ENCODE measurements around the gene CEP135.
"Not testable (repeated sequence)": the region's sequence is repeated elsewhere in the genome, so short reads cannot be mapped to it uniquely, and the experiment has no call there.

Gene CEP135

DNA sequence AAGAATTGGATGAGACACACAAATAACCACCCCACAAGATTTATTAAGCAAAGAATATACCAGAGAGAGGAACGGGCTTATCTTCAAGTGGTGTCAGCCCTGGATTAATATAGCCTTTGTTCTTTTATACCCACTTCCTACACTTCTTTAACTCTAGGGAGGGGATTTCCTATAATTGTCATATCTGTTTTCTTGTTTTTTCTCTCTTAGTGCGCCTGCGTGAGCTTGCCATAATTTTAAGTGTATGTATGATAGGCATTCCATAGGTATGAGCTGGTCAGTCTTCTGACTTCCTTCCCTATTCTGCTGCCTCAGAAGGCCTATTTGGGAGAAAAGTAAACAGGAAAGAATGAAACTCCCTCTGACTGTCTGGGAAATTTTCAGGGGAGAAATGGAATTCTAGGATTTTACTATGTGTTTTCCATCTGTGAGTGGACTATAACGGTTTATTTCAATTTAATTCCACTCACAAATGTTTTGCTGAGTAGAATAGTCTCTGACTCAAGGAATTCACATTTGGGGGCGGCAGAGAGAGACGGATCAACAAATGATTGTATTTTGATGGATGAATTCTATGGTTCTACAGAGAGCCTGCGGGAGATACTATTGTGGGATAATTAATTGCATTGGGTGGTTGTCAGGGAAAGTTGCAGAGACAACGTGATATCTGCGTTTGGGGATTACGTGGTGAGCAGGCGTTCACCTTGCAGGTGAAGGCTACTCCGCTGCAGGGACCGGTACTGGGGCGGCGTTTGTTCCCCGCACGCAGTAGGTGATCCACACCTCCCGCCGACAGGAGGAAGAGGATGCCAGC is 626 bp upstream of the CEP135 start:
- no peak for DNase-seq

DNA sequence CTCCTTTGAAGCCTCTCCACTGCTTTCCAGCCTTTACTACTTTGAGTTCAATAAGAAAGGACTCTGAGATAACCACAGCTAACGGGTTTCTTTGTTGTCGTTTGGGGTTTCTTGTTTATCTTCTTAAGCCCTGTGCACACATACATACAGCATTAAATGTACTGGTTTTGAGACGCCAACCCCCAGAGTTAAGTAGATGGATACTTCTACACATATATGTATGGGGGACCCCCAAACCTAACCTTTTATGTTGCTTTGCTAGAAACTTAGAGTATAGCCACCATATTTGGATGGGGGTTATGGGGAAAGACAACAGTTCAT is 697 bp downstream of the CEP135 start:
- no peak for DNase-seq

DNA sequence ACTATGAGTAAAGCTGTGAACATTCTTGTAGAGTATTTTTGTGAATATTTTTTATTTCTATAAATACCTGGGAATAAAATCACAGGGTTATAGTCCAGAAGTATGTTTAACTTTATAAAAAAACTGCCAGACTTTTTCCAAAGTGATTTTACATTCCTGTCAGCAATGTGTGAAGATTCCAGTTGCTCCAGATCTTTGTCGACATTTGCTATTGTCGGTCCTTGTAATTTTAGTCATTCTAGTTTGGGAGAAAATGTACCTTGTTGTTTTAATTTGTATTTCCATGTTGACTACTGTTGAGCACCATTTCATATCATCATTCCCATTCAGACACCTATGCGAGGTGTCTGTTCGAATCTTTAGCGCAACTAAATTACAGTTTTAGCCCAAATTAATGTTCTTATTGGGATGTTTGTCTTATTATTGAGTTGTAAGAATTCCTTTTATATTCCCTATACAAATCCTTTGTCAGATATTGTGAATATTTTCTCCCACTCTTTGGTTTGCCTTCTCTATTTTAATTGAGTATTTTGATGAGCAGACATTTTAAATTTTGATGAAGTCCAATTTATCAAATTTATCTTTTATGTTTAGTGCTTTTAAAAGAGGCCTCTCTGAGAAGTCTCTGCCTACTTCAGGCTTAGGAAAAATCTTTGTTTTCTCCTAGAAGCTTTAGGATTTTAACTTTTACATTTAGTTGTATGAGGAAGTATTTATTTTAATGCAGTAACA is 2.6 kb downstream of the CEP135 start:
- DNase-seq: no peak

DNA sequence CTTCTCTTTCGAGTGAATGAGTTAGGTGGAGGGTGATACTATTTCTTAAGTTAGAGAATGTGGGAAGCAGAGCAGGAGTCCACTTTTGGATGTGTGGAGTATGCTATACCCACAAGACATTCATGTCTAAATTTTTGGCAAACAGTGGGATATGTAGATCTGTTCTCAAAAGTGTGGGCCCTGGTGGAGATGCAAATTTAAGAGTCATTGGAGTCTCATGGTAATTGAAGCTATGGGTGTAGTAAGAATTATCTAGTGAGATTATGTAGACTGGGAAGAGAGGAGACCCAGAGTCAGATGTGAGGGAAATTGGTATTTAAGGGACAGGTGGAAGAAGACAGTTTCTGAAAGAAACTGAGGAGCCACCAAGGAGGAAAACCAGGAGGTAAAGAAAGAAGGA is 7.0 kb downstream of the CEP135 start:
- DNase-seq: no peak

DNA sequence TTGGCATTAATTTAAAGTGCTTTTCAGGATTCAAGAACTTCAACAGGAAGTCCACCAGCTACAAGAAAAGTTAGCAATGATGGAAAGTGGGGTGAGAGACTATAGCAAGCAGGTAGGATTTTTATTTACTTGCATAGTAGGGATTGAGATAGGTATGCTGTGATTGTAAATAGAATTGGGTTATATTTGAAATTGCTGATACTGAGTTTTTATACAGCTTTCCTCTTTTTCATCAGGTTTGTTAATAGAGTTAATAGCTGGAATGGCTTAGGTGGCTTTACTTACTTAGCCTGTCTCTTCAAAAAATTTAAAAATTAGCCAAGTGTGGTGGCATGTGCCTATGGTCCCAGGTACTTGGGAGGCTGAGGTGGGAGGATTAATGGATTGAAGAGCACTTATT is 10.9 kb downstream of the CEP135 start:
- DNase-seq: no peak

DNA sequence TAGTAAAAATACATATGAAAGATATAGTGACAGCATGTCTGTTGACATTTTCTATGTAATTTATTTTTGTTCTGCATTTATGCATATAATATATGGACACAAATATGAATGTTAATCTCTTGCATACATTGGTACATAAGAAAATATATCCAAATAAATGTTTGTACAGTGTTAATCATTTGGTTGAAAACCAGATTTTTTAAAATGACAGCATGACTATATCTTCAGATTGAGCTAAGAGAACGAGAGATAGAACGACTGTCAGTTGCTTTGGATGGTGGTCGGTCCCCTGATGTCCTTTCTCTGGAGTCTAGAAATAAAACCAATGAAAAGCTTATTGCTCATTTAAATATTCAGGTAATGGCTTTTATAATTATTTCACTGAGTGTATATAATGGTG is 15.3 kb downstream of the CEP135 start:
- DNase-seq: no peak

DNA sequence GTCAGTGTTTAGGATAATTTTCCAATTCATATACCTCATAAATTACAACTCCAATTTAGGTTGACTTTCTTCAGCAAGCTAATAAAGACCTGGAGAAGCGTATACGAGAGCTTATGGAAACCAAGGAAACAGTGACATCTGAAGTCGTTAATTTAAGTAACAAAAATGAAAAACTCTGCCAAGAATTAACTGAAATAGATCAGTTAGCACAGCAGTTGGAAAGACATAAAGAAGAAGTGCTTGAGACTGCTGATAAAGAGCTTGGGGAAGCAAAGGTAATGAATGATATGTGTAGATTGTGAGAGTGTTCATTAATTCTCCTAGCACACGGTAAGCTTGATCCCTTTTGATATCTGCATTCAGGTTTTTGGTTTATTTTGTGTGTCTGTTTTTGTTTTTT is 16.8 kb downstream of the CEP135 start:
- no peak for DNase-seq

DNA sequence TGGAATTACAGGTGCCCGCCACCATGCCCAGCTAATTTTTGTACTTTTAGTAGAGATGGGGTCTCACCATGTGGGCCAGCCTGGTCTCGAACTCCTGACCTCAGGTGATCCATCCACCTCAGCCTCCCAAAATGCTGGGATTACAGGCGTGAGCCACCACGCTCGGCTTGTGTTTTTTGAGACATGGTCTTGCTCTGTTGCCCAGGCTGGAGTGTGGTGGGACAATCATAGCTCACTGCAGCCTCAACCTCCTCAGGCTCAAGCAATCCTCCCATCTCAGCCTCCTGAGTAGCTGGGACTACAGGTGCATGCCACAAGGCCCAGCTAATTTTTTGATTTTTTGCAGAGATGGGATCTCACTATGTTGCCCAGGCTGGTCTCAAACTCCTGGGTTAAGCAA is 17.6 kb downstream of the CEP135 start:
- DNase-seq: not testable (repeated sequence)

DNA sequence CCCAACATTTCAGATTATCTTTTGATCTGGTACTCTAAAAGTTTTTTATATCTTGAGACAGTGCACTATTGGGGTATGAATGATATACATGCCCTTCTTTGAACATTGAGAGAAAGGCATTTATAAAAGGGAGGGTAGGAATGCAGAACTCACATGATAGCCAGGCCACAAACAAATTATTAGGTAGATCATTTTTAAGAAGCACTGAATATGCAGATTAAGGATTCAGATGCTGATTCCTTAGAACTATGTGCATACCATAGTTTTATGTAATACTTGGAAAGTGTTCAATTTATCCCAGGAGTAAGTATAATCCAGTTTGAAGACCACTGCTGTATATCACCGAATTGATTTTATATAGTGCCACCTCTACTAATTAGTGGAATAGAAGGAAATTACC is 18.6 kb downstream of the CEP135 start:
- DNase-seq: no peak

DNA sequence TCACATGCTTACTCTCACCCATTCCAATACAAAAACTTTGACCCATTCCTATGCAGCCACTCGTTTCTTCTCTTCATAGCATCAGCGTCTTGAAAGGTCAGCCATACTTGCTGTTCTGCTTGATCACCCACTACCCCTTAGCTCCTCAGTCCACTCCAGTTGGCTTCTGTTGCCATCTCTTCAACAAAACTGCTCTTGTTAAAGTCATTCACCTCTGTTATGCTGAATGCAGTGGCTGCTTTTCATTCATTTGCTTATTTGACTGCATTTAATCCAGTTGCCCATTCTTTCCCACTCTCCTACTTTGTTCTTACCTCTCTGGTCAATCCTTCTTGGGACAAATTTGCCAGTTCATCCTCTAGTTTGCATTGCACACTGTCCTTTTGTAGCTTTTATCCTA is 24.9 kb downstream of the CEP135 start:
- DNase-seq: no peak

DNA sequence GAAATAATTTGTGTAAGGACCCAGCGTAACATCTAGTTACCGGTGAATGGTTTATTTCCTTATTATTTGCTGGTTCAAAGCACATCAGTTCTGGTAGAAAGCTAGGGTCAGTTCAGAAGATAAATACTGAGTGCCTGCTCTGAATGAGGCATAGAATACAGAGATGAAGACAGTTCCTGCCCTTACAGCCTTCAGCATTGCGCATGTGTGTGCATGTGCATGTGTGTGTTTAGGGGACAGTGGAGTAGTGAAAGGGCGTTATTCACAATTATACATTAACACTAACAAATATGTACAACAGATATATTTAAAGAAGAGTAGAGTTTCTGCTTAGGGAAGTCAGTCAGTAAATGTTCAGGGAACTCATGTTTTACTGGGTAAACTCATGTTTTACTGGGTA is 29.1 kb downstream of the CEP135 start:
- no peak for DNase-seq

DNA sequence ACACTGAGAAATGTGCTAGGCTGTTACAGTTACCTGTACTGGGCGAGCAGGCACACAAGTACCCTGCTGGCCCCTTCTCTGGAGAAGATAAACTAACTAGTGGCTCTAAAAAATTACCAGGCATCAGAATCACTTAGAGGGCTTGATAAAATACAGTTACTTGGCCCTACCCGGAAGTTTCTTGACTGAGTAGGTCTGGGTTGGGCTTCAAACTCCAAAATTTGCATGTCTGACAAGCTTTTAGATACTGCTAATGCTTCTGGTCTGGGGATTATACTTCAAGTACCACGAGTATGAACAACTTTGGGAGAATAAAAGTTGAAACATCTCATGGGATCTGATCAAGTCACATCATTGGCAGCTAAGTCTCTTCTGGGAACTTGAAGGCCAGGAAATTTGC is 30.8 kb downstream of the CEP135 start:
- no peak for DNase-seq

DNA sequence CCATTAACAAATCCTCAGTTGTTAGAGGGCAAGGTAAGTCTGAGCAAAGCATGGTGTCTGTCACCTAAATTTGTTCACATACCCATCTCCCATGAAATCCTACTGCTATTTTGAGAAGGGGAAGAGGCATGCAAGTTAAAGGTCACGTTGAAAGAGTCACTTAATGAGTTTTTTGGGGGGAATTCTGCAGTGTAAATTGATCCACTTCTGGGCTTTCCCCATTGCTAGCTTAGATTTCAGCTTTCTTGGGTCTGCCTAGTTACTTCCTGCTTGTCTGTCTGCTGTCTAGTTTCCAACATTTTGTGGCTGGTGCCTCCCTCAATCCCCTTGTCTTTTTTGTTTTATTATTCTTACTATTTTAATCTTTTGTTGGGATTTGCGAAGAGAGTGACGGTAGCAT is 32.0 kb downstream of the CEP135 start:
- no peak for DNase-seq

DNA sequence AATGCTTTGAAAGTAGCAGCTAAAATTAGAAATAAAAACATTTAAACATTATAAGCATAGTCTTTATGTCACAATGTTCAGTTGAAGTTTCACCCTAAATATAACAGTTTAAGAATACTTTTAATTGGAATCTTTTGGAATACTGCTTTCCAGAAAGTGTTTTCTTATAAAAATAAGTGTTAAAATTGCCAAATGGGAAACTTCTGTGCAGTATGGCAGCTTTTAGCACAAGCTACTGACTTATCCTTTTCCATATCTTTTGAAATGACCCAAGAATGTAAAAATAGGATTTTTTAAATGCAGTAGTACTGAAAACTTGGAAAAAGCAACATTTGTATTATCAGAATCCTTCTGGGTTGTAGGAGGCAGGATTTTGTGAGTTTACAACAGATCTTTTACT is 34.2 kb downstream of the CEP135 start:
- DNase-seq: no peak

DNA sequence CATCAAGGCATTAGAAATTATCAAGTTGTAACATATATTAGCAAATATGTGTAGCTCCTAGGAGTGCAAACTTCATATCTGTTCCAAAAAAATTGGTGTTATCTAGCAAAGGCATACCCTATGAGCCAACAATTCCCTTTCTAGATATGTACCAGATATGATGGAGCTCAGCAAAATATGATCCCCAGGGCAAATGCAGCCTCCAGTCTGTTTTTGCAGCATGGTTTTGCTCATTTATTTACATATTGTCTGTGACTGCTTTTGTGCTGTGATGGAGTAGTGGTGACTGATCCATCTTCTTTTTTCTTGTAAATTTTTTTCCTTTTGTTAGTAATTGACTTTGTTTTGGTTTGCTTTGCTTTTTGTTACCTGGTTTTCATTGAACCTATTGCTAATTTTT is 41.0 kb downstream of the CEP135 start:
- no peak for DNase-seq

DNA sequence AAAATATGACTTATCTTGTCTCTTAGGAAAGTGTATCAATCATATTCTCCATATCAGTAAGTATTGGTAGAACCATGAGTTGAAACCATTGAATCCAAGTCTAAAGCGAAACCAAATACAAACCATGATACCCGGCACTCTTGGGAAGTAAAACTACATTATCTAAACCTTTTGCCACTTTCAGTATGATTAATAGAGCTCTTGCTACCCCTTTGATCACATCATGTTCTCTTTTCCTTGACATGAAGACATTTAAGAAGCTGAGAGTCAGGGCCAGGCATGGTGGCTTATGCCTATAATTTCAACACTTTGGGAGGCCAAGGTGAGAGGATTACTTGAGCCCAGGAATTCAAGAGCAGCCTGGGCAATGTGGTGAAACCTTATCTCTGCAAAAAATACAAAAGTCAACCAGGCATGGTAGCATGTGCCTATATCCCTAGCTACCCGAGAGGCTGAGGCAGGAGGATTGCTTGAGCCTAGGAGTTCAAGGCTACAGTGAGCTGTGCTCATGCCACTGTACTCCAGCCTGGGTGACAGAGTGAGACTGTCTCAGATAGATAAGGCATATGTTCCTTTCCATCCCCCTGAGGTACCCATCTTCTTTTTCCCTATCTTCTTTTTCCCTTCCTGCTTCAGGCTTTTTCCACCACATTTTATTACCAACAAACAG is 45.4 kb downstream of the CEP135 start:
- no peak for DNase-seq

DNA sequence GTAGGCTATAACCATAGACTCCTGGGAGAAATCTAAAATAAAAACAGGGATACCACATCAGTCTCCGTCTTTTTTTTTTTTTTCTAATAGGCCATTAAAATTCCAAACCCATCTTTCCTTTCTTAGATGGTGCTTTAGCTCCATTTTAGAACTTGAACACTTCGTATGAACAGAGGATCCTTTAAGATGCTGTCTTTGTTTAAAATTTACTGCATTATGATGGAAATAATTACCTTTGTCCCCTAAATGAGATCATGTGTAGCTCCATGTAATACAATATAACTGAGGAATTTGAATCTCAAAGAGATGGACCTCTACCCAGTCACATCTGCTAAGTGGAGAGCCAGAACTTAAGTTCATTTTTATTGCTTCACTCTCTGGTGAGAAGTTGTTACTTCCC is 47.9 kb downstream of the CEP135 start:
- DNase-seq: no peak

DNA sequence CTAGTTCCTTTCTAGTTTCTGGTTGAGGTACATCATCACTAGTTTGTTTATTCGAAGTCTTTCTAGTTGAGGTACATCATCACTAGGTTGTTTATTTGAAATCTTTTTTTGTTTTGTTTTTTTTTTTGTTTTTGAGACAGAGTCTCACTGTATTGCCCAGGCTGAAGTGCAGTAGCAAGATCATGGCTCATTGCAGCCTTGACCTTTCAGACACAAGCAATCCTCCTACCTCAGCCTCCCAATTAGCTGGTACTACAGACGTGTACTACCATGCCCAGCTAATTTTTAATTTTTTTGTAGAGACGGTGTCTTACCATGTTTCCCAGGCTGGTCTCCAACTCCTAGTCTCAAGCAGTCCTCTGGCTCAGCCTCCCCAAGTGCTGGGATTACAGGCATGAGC is 54.9 kb downstream of the CEP135 start:
- DNase-seq: no peak

DNA sequence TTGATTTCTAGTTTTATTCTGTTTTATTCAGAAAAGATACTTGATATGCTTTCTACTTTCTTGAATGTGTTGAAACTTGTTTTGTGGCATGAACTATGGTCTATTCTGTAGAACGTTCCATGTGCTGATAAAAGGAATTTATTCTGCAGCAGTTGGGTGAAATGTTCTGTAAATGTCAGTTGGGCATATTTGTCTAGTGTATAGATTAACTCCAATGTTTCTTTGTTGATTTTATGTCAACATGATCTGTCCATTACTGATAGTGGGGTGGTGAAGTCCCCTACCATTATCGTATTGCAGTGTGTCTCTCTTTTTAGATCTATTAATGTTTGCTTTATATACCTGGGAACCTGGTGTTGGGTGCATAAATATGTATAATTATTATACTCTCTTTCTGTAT is 55.5 kb downstream of the CEP135 start:
- DNase-seq: no peak

DNA sequence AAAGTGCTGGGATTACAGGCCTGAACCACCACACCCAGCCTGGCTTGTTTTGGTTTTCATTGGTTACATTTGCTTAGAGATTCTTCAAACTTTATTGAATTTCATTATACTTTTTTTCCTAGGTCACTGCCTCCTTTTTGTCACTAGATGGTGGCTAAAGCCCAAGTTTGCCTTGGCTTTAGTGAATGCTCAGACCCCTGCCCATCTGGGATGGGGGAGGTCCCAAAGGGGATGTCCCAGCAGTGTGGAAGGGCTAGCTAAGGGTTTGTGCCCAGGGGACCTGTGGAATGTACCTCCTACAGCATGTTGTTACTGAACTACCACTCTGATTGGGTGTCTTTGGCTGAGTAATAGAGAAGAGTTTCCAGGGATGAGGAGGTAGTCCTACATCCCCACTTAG is 58.4 kb downstream of the CEP135 start:
- no peak for DNase-seq

DNA sequence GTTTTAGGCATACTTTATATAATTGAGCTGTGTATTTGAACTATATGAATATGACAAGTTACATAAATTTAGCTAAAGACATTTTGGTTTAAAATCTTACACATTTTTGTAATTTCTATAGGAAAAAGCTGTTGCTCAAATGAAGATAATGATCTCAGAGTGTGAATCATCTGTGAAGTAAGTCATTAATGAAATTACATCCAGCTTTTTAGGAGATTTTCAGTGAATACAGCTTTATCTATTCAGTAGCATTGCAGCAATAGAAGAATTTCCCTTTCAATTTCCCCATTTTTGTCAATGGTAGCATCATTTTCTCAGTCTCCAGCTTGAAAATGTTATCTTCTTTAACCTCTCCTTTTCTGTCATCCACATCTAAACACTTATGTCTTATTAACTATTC is 59.5 kb downstream of the CEP135 start:
- DNase-seq: no peak

DNA sequence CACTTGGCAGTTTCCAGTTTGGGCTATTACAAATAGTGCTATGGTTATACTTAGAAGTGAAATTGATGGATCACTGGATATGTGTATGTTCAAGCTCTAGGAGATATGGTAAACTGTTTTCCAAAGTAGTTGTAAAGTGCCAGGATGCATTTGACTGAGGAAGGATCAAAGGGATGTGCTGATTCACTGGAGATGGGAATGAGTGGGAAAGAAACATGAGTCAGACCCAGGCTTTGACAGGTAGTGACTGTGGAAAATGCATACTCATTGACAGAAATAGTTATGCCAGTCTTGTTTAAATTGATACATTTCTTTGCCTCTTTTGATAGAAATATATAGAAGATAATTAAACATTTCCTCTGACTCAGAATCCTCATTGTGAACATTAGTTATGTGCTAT is 77.9 kb downstream of the CEP135 start:
- no peak for DNase-seq

DNA sequence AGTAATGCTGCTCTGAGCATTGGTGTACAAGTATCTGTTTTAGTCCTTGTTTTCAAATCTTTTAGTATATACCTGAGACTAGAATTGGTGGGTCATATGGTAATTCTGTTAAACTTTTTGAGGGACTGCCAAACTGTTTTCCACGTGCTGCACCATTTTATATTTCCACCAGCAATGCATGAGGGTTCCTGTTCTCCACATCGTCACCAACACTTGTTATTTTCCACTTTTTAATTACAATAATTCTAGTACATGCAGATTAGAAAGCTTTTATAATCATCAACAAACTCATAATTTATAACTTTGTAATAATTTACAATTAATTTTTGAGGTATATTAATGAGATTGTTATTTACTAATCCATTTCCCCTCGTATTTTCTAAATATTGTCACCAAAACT is 79.4 kb downstream of the CEP135 start:
- no peak for DNase-seq

DNA sequence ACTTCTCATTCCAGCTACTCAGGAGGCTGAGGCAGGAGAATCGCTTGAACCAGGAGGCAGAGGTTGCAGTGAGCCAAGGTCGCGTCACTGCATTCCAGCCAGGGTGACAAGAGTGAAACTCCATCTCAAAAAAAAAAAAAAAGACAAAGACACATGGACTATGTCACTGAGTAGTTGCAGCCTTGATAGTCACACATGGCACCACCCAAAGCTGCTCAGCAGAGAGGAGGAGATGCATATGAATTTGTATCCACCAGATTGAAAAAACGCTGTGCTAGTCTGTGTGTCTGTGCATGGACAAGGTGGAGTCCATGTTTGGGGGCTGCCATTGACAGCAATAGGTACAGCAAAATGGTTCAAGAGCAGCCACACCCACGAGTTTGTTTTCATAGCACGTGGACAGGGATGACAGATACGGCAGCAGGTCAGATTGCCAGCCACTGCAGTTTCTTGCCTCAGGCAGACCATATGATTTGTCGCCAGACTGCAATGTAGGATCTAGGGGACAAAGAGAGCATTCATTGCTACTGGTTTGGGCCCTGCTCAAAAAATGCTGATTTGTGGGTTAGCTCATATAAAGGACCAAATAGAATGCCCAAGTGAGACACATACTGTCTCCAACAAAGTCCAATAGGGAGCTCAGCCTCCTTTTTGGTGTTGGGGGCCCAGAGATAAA is 89.9 kb downstream of the CEP135 start:
- DNase-seq: no peak

Measured in GDM1 (cell line).